ENCODE measurements around the gene PIGT. TPM values are rescaled to one million over a fixed set of nuclear protein-coding genes. Genes with fewer than 3 reads are reported as not detected.
A peak's percentile ranks its signal among the peaks of the same experiment; 100 is the strongest.

PIGT gene
- total and polyA plus RNA-seq, 3 donors from 2014 or later, result 115 to 140 (median 137) TPM

DNA sequence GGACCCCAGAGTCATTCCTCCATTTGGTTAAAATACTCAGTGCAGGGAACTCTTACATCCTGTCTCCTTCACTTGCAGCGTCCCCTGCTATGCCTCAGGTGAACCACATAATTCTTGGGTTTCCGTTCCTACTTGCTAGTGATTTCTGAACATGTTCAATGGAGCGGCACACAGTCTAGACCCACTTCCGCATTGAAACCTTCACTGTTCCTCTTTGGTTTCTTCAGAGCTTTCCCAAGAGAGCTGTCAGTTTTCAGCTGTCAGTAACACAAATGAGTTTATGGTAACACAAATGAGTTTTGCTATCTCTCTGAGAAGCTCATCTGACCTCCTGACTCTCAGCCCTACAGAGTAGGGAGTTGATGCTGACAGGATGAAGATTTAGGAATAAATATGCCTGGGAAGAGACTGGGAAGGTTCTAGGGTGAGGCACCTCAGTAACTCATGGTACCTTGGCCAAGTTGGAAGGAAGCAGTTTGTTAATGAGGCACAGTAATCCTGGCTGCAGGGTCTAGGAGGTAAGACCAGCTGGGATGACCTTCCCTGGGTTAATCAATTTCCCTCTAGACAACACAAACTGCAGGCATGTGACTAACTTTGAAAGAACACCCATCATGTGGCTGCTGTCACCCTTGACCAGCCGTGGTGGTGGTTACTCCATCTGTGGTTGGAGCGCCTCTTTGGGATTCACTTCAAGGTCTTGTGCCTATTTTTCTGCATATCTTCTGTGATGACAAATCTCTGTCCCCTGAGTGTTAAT, 47.5 kb upstream of the PIGT start:
- Histone ChIP-seq H3K4me1 (peaks cover 9% of the 10 kb centered on the region), H3K27me3 (no peaks in the 10 kb centered on the region), H3K9me3 (no peaks in the 10 kb centered on the region), H3K27ac (no peak overlapping the region), H3K36me3 (ENCODE audit: low read depth, missing control alignments) (no peaks in the 10 kb centered on the region), H3K4me3 (no peak overlapping the region)
- no peak for DNase-seq
- WGBS, 2 donors, result 78 to 90% methylated on average over 6 of the region's 6 CpGs
- intact Hi-C loops (cut with DNase I; ENCODE audit: low total_unique reads), result no loop called here
- TF ChIP-seq POLR2A (IDR thresholded peaks at IDR 0.05), result no peak
- TF ChIP-seq, protein P1, sequence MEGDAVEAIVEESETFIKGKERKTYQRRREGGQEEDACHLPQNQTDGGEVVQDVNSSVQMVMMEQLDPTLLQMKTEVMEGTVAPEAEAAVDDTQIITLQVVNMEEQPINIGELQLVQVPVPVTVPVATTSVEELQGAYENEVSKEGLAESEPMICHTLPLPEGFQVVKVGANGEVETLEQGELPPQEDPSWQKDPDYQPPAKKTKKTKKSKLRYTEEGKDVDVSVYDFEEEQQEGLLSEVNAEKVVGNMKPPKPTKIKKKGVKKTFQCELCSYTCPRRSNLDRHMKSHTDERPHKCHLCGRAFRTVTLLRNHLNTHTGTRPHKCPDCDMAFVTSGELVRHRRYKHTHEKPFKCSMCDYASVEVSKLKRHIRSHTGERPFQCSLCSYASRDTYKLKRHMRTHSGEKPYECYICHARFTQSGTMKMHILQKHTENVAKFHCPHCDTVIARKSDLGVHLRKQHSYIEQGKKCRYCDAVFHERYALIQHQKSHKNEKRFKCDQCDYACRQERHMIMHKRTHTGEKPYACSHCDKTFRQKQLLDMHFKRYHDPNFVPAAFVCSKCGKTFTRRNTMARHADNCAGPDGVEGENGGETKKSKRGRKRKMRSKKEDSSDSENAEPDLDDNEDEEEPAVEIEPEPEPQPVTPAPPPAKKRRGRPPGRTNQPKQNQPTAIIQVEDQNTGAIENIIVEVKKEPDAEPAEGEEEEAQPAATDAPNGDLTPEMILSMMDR (IDR thresholded peaks at IDR 0.05), result no peak

DNA sequence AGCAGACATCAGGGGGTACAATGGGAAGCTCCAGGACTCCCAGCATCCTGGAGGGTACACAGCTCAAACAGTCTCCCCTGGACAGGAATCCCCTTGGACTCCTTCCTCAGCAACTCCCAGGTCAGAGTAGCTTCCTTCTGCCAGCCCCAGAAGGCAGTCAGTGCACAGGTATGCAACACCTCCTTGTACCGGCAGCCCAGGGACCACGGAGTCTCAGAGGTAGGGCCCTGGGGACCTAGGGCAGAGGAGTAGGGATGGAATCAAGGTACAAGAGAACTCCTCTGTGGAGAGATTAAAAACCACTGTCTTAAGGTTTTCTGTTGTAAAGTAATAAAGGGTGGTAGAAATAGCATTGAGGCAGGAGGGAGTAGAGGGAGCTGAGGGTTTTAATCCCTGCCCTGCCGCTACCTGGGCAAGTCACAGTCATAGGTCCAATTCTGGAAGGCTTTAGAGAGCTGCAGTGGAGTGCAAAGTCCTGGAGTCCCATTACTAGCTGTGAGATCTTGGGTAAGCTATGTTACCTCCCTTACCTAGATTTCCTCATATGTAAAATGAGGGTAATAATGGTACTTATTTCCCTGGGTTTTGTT, 45.3 kb upstream of the PIGT start:
- Histone ChIP-seq H3K27ac (no peak overlapping the region), H3K27me3 (no peaks in the 10 kb centered on the region), H3K36me3 (ENCODE audit: low read depth, missing control alignments) (no peaks in the 10 kb centered on the region), H3K9me3 (no peaks in the 10 kb centered on the region), H3K4me3 (no peak overlapping the region), H3K4me1 (peaks cover 3% of the 10 kb centered on the region)
- no peak for TF ChIP-seq POLR2A (IDR thresholded peaks at IDR 0.05)
- TF ChIP-seq, protein P1 (IDR thresholded peaks at IDR 0.05), result no peak
- no peak for DNase-seq
- intact Hi-C loops (cut with DNase I; ENCODE audit: low total_unique reads), result no loop called here
- 60 to 93% methylated on average over 3 of the region's 3 CpGs for WGBS, 2 donors

DNA sequence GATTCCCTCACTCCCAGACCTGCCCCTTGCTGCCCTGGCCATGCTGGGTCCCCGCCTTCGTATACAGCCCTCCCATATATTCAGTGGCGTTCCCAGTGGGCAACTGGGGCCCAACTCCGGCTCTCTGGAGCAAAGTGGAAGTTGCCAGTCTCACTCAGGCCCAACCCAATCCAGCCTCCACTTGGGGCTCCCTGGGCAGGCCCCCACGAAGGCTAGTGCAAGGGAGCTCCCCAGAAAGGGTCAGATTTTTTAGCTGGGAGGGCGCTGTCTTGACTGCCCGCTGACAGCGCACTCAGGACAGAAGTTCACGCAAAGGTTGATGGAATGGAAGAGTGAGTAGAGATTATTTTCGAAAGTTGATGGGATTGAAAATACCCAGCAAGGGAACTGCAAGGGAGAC, 43.7 kb upstream of the PIGT start:
- DNase-seq, result no peak
- Histone ChIP-seq H3K27me3 (no peaks in the 10 kb centered on the region), H3K27ac (no peak overlapping the region), H3K36me3 (ENCODE audit: low read depth, missing control alignments) (no peaks in the 10 kb centered on the region), H3K4me3 (no peak overlapping the region), H3K4me1 (peaks cover 3% of the 10 kb centered on the region), H3K9me3 (no peaks in the 10 kb centered on the region)
- TF ChIP-seq POLR2A (IDR thresholded peaks at IDR 0.05), result no peak
- TF ChIP-seq, protein P1 (IDR thresholded peaks at IDR 0.05), result no peak
- intact Hi-C loops (cut with DNase I; ENCODE audit: low total_unique reads), result no loop called here
- 61 to 73% methylated on average over 10 of the region's 10 CpGs for WGBS, 2 donors

DNA sequence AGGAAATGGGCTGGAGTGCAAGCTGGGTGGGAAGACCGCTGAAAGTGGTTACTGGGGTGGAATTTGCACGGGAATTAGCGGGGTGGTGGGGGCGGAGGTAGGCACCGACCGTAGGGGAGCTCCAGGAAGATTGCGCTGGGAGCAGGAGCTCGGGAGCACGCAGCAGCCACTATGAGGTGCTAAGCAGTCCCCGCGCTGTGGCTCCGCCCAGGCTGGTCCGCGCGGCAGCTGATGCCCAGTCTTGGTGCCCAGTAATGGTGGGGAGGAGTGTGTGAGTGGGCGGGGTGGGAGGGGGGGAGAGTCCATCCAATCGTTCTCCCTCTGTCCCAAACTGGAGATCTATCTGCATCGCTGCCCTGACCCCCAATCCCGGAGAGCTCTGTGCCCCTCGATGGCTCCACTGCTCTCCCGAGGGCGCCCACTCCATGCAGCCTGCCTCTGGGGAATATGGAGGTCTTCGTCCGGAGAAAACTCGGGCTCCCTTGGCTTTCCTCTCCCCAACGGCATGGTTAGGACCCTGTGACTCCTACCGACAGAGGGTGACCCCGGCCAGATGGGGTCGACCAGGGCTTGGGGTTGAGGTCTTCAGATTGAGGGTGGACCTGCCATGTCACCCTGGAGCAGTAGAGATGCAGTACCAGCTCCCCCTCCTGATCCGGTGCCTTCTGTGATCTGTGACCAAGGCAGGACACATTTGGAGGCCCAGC, 43.1 kb upstream of the PIGT start:
- TF ChIP-seq, protein P1 (IDR thresholded peaks at IDR 0.05), result no peak
- no peak for TF ChIP-seq POLR2A (IDR thresholded peaks at IDR 0.05)

More for the DNA sequence above, 43.1 kb upstream of the PIGT start:
- no peaks in the 10 kb centered on the region for H3K27me3 ChIP-seq
- no peak overlapping the region for H3K27ac ChIP-seq
- no peak for DNase-seq
- no peaks in the 10 kb centered on the region for H3K36me3 ChIP-seq (ENCODE audit: low read depth, missing control alignments)
- intact Hi-C loops (cut with DNase I; ENCODE audit: low total_unique reads), result no loop called here
- peak overlapping the region; percentile 48 to 51 for H3K4me3 ChIP-seq
- peaks cover 3% of the 10 kb centered on the region for H3K4me1 ChIP-seq
- 31 to 35% methylated on average over 26 to 30 of the region's 30 CpGs for WGBS, 2 donors
- H3K9me3 ChIP-seq, result no peaks in the 10 kb centered on the region

Measured in testis (tissue), 3 donors.